HG03457 (cell line): Measurements from ENCODE around the gene TMPRSS5.

Experiments used
- ATAC-seq: cut with Tn5 transposase; IDR thresholded peaks from one replicate; pipeline ENCODE4 v1.9.1; 2021; ENCODE audit warnings: moderate number of reproducible peaks; ENCODE audit not compliant: unreplicated experiment

Gene TMPRSS5

GRCh38 chr11:113670149-113670830 lies 35.8 kb downstream of the TMPRSS5 start:
- ATAC-seq = no peak

- no peak for ATAC-seq
These were observed 37.9 kb downstream of the TMPRSS5 start for GRCh38 chr11:113668255-113668654.

- no peak for ATAC-seq
These were observed 38.3 kb downstream of the TMPRSS5 start for GRCh38 chr11:113667801-113668200.

GRCh38 chr11:113666584-113666983 lies 39.5 kb downstream of the TMPRSS5 start:
- ATAC-seq = no peak

- no peak for ATAC-seq
These were observed 41.0 kb downstream of the TMPRSS5 start for GRCh38 chr11:113664981-113665710.

GRCh38 chr11:113664069-113664980 lies 41.8 kb downstream of the TMPRSS5 start:
- ATAC-seq = no peak

- ATAC-seq = no peak
These were observed 42.5 kb downstream of the TMPRSS5 start for GRCh38 chr11:113663567-113663966.

GRCh38 chr11:113655771-113656170 lies 50.3 kb downstream of the TMPRSS5 start:
- no peak for ATAC-seq

- no peak for ATAC-seq
These were observed 55.1 kb downstream of the TMPRSS5 start for GRCh38 chr11:113651023-113651422.

GRCh38 chr11:113649311-113649710 lies 56.8 kb downstream of the TMPRSS5 start:
- no peak for ATAC-seq

- ATAC-seq = no peak
These were observed 58.3 kb downstream of the TMPRSS5 start for GRCh38 chr11:113647856-113648255.

- ATAC-seq = no peak
These were observed 59.0 kb downstream of the TMPRSS5 start for GRCh38 chr11:113647108-113647507.

- no peak for ATAC-seq
These were observed 60.3 kb downstream of the TMPRSS5 start for GRCh38 chr11:113645593-113646349.

GRCh38 chr11:113644605-113645004 lies 61.5 kb downstream of the TMPRSS5 start:
- no peak for ATAC-seq

- ATAC-seq = no peak
These were observed 62.4 kb downstream of the TMPRSS5 start for GRCh38 chr11:113643701-113644100.

GRCh38 chr11:113643006-113643585 lies 63.0 kb downstream of the TMPRSS5 start:
- ATAC-seq = no peak

GRCh38 chr11:113642090-113642489 lies 64.0 kb downstream of the TMPRSS5 start:
- no peak for ATAC-seq

GRCh38 chr11:113638376-113638775 lies 67.7 kb downstream of the TMPRSS5 start:
- no peak for ATAC-seq

- no peak for ATAC-seq
These were observed 68.5 kb downstream of the TMPRSS5 start for GRCh38 chr11:113637636-113638035.
